CD4-positive, alpha-beta T cell treated with Interleukin-1 beta for 1 hour (primary cell): ENCODE data around the gene SAE1.
"Not testable (repeated sequence)": the region's sequence is repeated elsewhere in the genome, so short reads cannot be mapped to it uniquely, and the experiment has no call there.

Experiments
- DNase-seq, 2 donors: peaks; one replicate each; pipeline ENCODE4 v3.0.0-alpha.2; 2020 to 2022

The SAE1 gene

GRCh38 chr19:47243364-47243775 is 112.7 kb downstream of the SAE1 start:
- DNase-seq: no peak

- DNase-seq: peak; percentile 93
These were observed 113.3 kb downstream of the SAE1 start for GRCh38 chr19:47243776-47244547.

- DNase-seq: peak; percentile 72 to 84
These were observed 116.8 kb downstream of the SAE1 start for GRCh38 chr19:47247308-47247990.

GRCh38 chr19:47253016-47253415 is 122.4 kb downstream of the SAE1 start:
- DNase-seq: not testable (repeated sequence)

GRCh38 chr19:47253467-47253881 is 122.8 kb downstream of the SAE1 start:
- DNase-seq: no peak

GRCh38 chr19:47253970-47254369 is 123.3 kb downstream of the SAE1 start:
- no peak for DNase-seq

GRCh38 chr19:47255879-47256692 is 125.5 kb downstream of the SAE1 start, which contains the start of gene CCDC9:
Gene CCDC9 (plus strand): TSS chr19:47256525. CDS start chr19:47258401, 1,876 bp downstream.
- peak; percentile 95 to 96 for DNase-seq

- DNase-seq: peak; percentile 99
These were observed 126.2 kb downstream of the SAE1 start for GRCh38 chr19:47256693-47257410.

- no peak for DNase-seq
These were observed 127.0 kb downstream of the SAE1 start for GRCh38 chr19:47257411-47258169.

- DNase-seq: no peak
These were observed 127.8 kb downstream of the SAE1 start for GRCh38 chr19:47258434-47258833.

- no peak for DNase-seq
These were observed 128.4 kb downstream of the SAE1 start for GRCh38 chr19:47258895-47259555.
